NCI-H2081 treated with DMSO at 0.1 percent for 48 hours (cell line): ENCODE results near the gene GIMAP2.

Experiments
- DNase-seq: peaks from one replicate; lab custom pipeline; 2025; lab: John Stamatoyannopoulos, UW

Gene GIMAP2

GRCh38 chr7:150733482-150734095, 48.1 kb downstream of the GIMAP2 start:
- DNase-seq = no peak

GRCh38 chr7:150734254-150734653, 48.7 kb downstream of the GIMAP2 start:
- DNase-seq = no peak

- no peak for DNase-seq
These were observed 50.3 kb downstream of the GIMAP2 start for GRCh38 chr7:150735596-150736358.

GRCh38 chr7:150736864-150737263, 51.4 kb downstream of the GIMAP2 start:
- no peak for DNase-seq

GRCh38 chr7:150737265-150738055, 52.0 kb downstream of the GIMAP2 start, which contains the start of gene GIMAP5:
GIMAP5 (plus strand) TSS chr7:150737418; CDS start chr7:150740885, 3,467 bp downstream.
- DNase-seq = no peak

GRCh38 chr7:150738092-150738491, 52.6 kb downstream of the GIMAP2 start:
- no peak for DNase-seq

- no peak for DNase-seq
These were observed 53.1 kb downstream of the GIMAP2 start for GRCh38 chr7:150738591-150739001.

- no peak for DNase-seq
These were observed 53.5 kb downstream of the GIMAP2 start for GRCh38 chr7:150739033-150739432.

- no peak for DNase-seq
These were observed 54.5 kb downstream of the GIMAP2 start for GRCh38 chr7:150740053-150740452.

- no peak for DNase-seq
These were observed 56.9 kb downstream of the GIMAP2 start for GRCh38 chr7:150742286-150742968.
